CD4-positive, alpha-beta memory T cell (primary cell): ENCODE data around the gene DOCK1. TPM values are rescaled to one million over a fixed set of nuclear protein-coding genes. Genes with fewer than 3 reads are reported as not detected.

Source experiments
- CTCF ChIA-PET: fragments of 350-600 bp; sonication (Branson Sonifier 250); formaldehyde crosslinking; loops from one replicate; lab custom pipeline; 2021; ENCODE audit warnings: inconsistent platforms; ENCODE audit not compliant: partially characterized antibody; lab: Charles Lee
- POLR2A ChIA-PET: fragments of 350-600 bp; sonication (Branson Sonifier 250); formaldehyde crosslinking; loops from one replicate; lab custom pipeline; 2021; ENCODE audit not compliant: partially characterized antibody; lab: Charles Lee
- DNase-seq, 5 donors: peaks; one replicate each; pipeline versions ENCODE4 v3.0.0 to v3.0.0-alpha.2; 2020 to 2022; ENCODE audit warnings: mixed read lengths in 1 of 5
- H3K27ac ChIP-seq: one replicate; pipeline ENCODE4 v1.7.0; 2013; ENCODE audit warnings: low read depth, low read length
- H3K27me3 ChIP-seq: 2 replicates; pipeline ENCODE4 v1.7.0; 2013; ENCODE audit warnings: mild to moderate bottlenecking, low read length, moderate library complexity; ENCODE audit not compliant: insufficient read depth
- H3K36me3 ChIP-seq: 2 replicates; pipeline ENCODE4 v1.7.0; 2013; ENCODE audit warnings: mild to moderate bottlenecking, low read length, moderate library complexity; ENCODE audit not compliant: insufficient read depth
- H3K4me1 ChIP-seq: 2 replicates; pipeline ENCODE4 v1.7.0; 2013; ENCODE audit warnings: mild to moderate bottlenecking, low read length, moderate library complexity; ENCODE audit not compliant: insufficient read depth
- H3K4me3 ChIP-seq, 2 donors: one replicate each; pipeline ENCODE4 v1.7.0; 2013; ENCODE audit warnings: low read length in 2 of 2, mild to moderate bottlenecking in 1 of 2
- H3K9me3 ChIP-seq, 2 donors: one replicate each; pipeline ENCODE4 v1.7.0; 2013; ENCODE audit warnings: low read length in 2 of 2, control low read depth in 1 of 2; ENCODE audit not compliant: control insufficient read depth in 1 of 2
- H3K27ac Mint-ChIP-seq, 7 donors: one replicate each; pipeline ENCODE4 v1.8.0; 2020 to 2021; ENCODE audit warnings: mixed read lengths in 7 of 7, mild to moderate bottlenecking in 6 of 7, inconsistent platforms in 3 of 7, moderate library complexity in 3 of 7
- H3K27me3 Mint-ChIP-seq, 2 donors: one replicate each; pipeline ENCODE4 v1.8.0; 2020 to 2021; ENCODE audit warnings: mixed read lengths in 2 of 2
- H3K36me3 Mint-ChIP-seq, 2 donors: one replicate each; pipeline ENCODE4 v1.8.0; 2020 to 2021; ENCODE audit warnings: mixed read lengths in 2 of 2, inconsistent platforms in 1 of 2, mild to moderate bottlenecking in 1 of 2
- H3K4me1 Mint-ChIP-seq, 4 donors: one replicate each; pipeline ENCODE4 v1.8.0; 2020 to 2021; ENCODE audit warnings: mixed read lengths in 4 of 4, mild to moderate bottlenecking in 1 of 4
- H3K4me3 Mint-ChIP-seq, 8 donors: one replicate each; pipeline ENCODE4 v1.8.0; 2020 to 2021; ENCODE audit warnings: mixed read lengths in 8 of 8, mild to moderate bottlenecking in 7 of 8, moderate library complexity in 6 of 8, inconsistent platforms in 3 of 8
- H3K9me3 Mint-ChIP-seq, 8 donors: one replicate each; pipeline ENCODE4 v1.8.0; 2020 to 2021; ENCODE audit warnings: mixed read lengths in 8 of 8, mild to moderate bottlenecking in 5 of 8, inconsistent platforms in 3 of 8, moderate library complexity in 1 of 8
- intact Hi-C: fragments of 100-400 bp; cut with micrococcal nuclease; formaldehyde crosslinking; loops from one replicate; pipeline ENCODE4 v1.15.1; 2023
- polyA plus RNA-seq, 2 donors: library from polyadenylated mRNA; unstranded; fragments of 300-500 nt; fragmentation: Illumina TruSeq; gene quantifications; one replicate each; pipeline ENCODE4 v1.2.3, GENCODE V29; 2021
- total RNA-seq, 2 experiments: library from RNA; stranded (reverse); gene quantifications; one replicate each; pipeline ENCODE4 v1.2.3, GENCODE V29; 2021

DOCK1 gene
- total and polyA plus RNA-seq, 4 experiments from 2014 or later, result 0.17 TPM; not detected in 2

- peaks cover 0 to 3% (median 0%) of the 10 kb centered on the region in 8 donors for H3K9me3 Mint-ChIP-seq
- no peak overlapping the region for H3K27ac Mint-ChIP-seq
- CTCF ChIA-PET, result no interaction called here
These were observed 217.6 kb downstream of the DOCK1 start for GRCh38 chr10:127122831-127123230.

GRCh38 chr10:127123626-127124025, 218.4 kb downstream of the DOCK1 start:
- Histone ChIP-seq H3K4me1 (no peaks in the 10 kb centered on the region), H3K27me3 (no peaks in the 10 kb centered on the region), H3K4me3 (no peak overlapping the region), H3K36me3 (no peaks in the 10 kb centered on the region), H3K27ac (no peak overlapping the region), H3K9me3 (no peaks in the 10 kb centered on the region)
- no peak for DNase-seq
- H3K4me1 Mint-ChIP-seq, result no peaks in the 10 kb centered on the region
- no peak overlapping the region for H3K4me3 Mint-ChIP-seq
- CTCF ChIA-PET, result no interaction called here
- peaks cover 0 to 4% (median under 1%) of the 10 kb centered on the region in 8 donors for H3K9me3 Mint-ChIP-seq
- no peaks in the 10 kb centered on the region for H3K36me3 Mint-ChIP-seq
- peaks cover 0 to 2% of the 10 kb centered on the region in 2 donors for H3K27me3 Mint-ChIP-seq
- H3K27ac Mint-ChIP-seq, result no peak overlapping the region
- intact Hi-C loops, result no loop called here
- POLR2A ChIA-PET, result no interaction called here

More at GRCh38 chr10:127122831-127123230, 217.6 kb downstream of the DOCK1 start:
- no peak for DNase-seq
- Histone ChIP-seq H3K4me1 (no peaks in the 10 kb centered on the region), H3K27me3 (no peaks in the 10 kb centered on the region), H3K9me3 (no peaks in the 10 kb centered on the region), H3K4me3 (no peak overlapping the region), H3K36me3 (no peaks in the 10 kb centered on the region), H3K27ac (no peak overlapping the region)
- Mint-ChIP-seq H3K36me3 (no peaks in the 10 kb centered on the region), H3K4me1 (no peaks in the 10 kb centered on the region), H3K4me3 (no peak overlapping the region), H3K27me3 (peaks cover 0 to 2% of the 10 kb centered on the region in 2 donors)
- POLR2A ChIA-PET, result no interaction called here
- intact Hi-C loops, result no loop called here

DNA sequence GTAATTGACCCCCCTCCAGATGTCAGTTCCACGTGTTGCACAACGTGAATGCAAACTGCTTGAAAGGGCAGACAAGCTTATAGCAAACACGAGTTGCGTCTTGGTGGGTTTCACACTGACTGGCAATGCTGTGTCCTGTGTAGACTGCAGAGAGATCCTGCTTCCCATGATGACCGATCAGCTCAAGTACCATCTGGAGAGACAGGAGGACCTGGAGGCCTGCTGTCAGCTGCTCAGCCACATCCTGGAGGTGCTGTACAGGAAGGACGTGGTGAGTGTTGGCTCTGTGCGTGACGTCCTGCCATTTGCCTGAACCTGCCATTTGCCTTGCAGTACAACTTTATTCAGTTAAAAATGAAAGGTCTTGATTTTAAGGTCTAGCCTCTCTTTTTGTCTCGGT, 220.1 kb downstream of the DOCK1 start:
- Mint-ChIP-seq H3K9me3 (peaks cover 0 to 4% (median 0%) of the 10 kb centered on the region in 8 donors), H3K36me3 (no peaks in the 10 kb centered on the region), H3K27ac (no peak overlapping the region), H3K4me1 (no peaks in the 10 kb centered on the region), H3K4me3 (no peak overlapping the region), H3K27me3 (peaks cover 0 to 1% of the 10 kb centered on the region in 2 donors)
- no peaks in the 10 kb centered on the region for H3K27me3 ChIP-seq
- ChIA-PET POLR2A (no interaction called here), CTCF (no interaction called here)
- H3K27ac ChIP-seq, result no peak overlapping the region
- no peak for DNase-seq
- no peaks in the 10 kb centered on the region for H3K9me3 ChIP-seq
- no peaks in the 10 kb centered on the region for H3K36me3 ChIP-seq
- no peaks in the 10 kb centered on the region for H3K4me1 ChIP-seq
- no peak overlapping the region for H3K4me3 ChIP-seq
- intact Hi-C loops, result no loop called here

GRCh38 chr10:127127822-127128221, 222.6 kb downstream of the DOCK1 start:
- no peak overlapping the region for H3K27ac ChIP-seq
- no peak overlapping the region for H3K4me3 ChIP-seq
- peaks cover 1 to 3% of the 10 kb centered on the region in 2 donors for H3K27me3 Mint-ChIP-seq
- H3K27me3 ChIP-seq, result no peaks in the 10 kb centered on the region
- H3K4me1 ChIP-seq, result no peaks in the 10 kb centered on the region
- intact Hi-C loops, result no loop called here
- H3K36me3 Mint-ChIP-seq, result no peaks in the 10 kb centered on the region
- H3K27ac Mint-ChIP-seq, result no peak overlapping the region
- no peak overlapping the region for H3K4me3 Mint-ChIP-seq
- POLR2A ChIA-PET, result no interaction called here
- DNase-seq, result no peak
- peaks cover 0 to 3% (median under 1%) of the 10 kb centered on the region in 8 donors for H3K9me3 Mint-ChIP-seq
- no peaks in the 10 kb centered on the region for H3K4me1 Mint-ChIP-seq
- no peaks in the 10 kb centered on the region for H3K36me3 ChIP-seq
- CTCF ChIA-PET, result no interaction called here
- H3K9me3 ChIP-seq, result no peaks in the 10 kb centered on the region

DNA sequence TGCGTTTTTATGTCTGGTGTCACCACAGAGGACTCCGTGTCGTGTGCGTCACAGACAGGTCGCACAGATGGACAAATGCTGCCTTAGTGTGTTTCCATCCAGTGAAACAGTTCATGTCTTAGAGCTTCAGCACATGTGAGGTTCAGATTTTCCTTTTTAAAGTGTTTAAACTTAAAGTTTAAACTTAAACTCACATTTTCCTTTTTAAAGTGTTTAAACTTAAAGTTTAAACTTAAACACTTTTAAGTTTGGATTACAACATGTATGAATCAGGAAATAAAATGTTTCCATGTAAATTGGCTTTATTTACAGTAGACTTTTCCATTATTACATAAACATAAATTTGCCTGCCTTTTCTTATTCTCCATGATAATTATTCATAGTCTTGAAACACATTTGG, 223.9 kb downstream of the DOCK1 start:
- POLR2A ChIA-PET, result no interaction called here
- Histone ChIP-seq H3K4me1 (no peaks in the 10 kb centered on the region), H3K4me3 (no peak overlapping the region), H3K9me3 (no peaks in the 10 kb centered on the region), H3K27ac (no peak overlapping the region), H3K36me3 (no peaks in the 10 kb centered on the region), H3K27me3 (no peaks in the 10 kb centered on the region)
- CTCF ChIA-PET, result no interaction called here
- Mint-ChIP-seq H3K4me3 (no peak overlapping the region), H3K27ac (no peak overlapping the region), H3K4me1 (no peaks in the 10 kb centered on the region), H3K27me3 (peaks cover 1 to 4% of the 10 kb centered on the region in 2 donors), H3K36me3 (no peaks in the 10 kb centered on the region), H3K9me3 (peaks cover 0 to 3% (median under 1%) of the 10 kb centered on the region in 8 donors)
- DNase-seq, result no peak
- intact Hi-C loops, result no loop called here

DNA sequence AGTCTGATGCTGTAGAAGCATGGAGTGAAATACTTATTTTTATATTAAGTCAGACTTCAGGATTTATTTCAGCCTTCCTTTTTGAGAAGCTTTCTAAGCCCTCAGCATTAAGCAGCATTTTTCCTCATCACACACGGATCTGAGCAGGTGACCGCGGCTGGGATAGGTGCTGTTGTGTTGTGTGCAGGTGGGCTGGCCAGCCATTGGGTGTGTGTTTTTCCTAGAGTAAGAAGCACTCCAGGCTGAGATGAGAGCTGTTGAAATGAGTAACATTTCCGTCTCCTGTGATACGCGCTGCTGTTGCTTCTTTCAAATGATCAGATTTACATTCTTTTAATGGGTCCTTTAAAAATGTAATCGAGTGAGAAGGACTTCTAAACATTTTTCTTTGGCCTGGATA, 227.2 kb downstream of the DOCK1 start:
- POLR2A ChIA-PET, result no interaction called here
- H3K4me1 Mint-ChIP-seq, result no peaks in the 10 kb centered on the region

GRCh38 chr10:127133225-127133624, 228.0 kb downstream of the DOCK1 start:
- POLR2A ChIA-PET, result no interaction called here
- H3K27me3 Mint-ChIP-seq, result peaks cover 1 to 4% of the 10 kb centered on the region in 2 donors

More for the DNA sequence above, 227.2 kb downstream of the DOCK1 start:
- intact Hi-C loops, result no loop called here
- H3K27ac ChIP-seq, result no peak overlapping the region
- Mint-ChIP-seq H3K4me3 (no peak overlapping the region), H3K27ac (no peak overlapping the region), H3K27me3 (peaks cover 1 to 4% of the 10 kb centered on the region in 2 donors), H3K36me3 (no peaks in the 10 kb centered on the region), H3K9me3 (peaks cover 0 to 4% (median 1%) of the 10 kb centered on the region in 8 donors)
- DNase-seq, result no peak
- no peaks in the 10 kb centered on the region for H3K9me3 ChIP-seq
- CTCF ChIA-PET, result no interaction called here
- no peaks in the 10 kb centered on the region for H3K4me1 ChIP-seq
- no peak overlapping the region for H3K4me3 ChIP-seq
- no peaks in the 10 kb centered on the region for H3K27me3 ChIP-seq
- H3K36me3 ChIP-seq, result no peaks in the 10 kb centered on the region

More at GRCh38 chr10:127133225-127133624, 228.0 kb downstream of the DOCK1 start:
- Histone ChIP-seq H3K36me3 (no peaks in the 10 kb centered on the region), H3K9me3 (no peaks in the 10 kb centered on the region), H3K4me3 (no peak overlapping the region), H3K27me3 (no peaks in the 10 kb centered on the region), H3K27ac (no peak overlapping the region), H3K4me1 (no peaks in the 10 kb centered on the region)
- CTCF ChIA-PET, result no interaction called here
- Mint-ChIP-seq H3K36me3 (no peaks in the 10 kb centered on the region), H3K9me3 (peaks cover 0 to 4% (median 3%) of the 10 kb centered on the region in 8 donors), H3K27ac (no peak overlapping the region), H3K4me1 (no peaks in the 10 kb centered on the region), H3K4me3 (no peak overlapping the region)
- intact Hi-C loops, result no loop called here
- no peak for DNase-seq
